ENCODE measurements around the gene SSTR3. TPM values are rescaled to one million over a fixed set of nuclear protein-coding genes. Genes with fewer than 3 reads are reported as not detected.

The SSTR3 gene
- total and polyA plus RNA-seq, 11 donors = 0.07 TPM; not detected in 10

DNA sequence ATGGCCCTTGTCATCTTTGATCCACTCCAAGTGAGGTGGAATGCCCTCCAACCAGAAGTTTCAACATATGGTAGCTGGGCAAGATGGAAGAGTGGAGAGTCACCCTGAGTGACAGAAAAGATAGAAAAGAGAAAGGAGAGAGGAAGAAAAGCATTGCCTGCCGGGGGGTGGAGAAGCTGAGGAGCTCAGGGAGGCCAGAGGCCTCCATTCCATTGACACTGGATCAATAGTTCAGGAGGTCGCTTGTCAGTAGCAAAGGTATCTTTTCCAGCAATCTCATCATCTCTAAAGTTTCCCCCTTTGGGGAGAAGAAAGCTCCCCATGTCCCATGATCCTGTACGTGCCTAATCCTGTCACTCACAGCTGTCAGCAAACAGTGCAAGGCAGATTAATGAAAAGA, 17.5 kb downstream of the SSTR3 start:
- 91 to 95% (median 93%) methylated on average over 3 of the region's 3 CpGs for WGBS, 4 donors
- Histone ChIP-seq H3K27ac (peak overlapping the region in 1 of 12 donors; percentile 97), H3K36me3 (no peaks in the 10 kb centered on the region), H3K27me3 (no peaks in the 10 kb centered on the region), H3K4me3 (no peak overlapping the region), H3K4me1 (peaks cover 24 to 56% (median 47%) of the 10 kb centered on the region in 12 donors), H3K9me3 (no peaks in the 10 kb centered on the region)
- intact Hi-C loops (cut with DNase I) = loop anchor here in 3 of 10 donors (5.0 to 10.0 kb wide), 3 partner anchors 117 to 420 kb away; partner anchors contain the start of gene IFT27 (in 1 of the 3)
- no peak for ATAC-seq
- no peak for DNase-seq
- TF ChIP-seq POLR2A (IDR thresholded peaks at IDR 0.05) = no peak
- TF ChIP-seq, protein P1, sequence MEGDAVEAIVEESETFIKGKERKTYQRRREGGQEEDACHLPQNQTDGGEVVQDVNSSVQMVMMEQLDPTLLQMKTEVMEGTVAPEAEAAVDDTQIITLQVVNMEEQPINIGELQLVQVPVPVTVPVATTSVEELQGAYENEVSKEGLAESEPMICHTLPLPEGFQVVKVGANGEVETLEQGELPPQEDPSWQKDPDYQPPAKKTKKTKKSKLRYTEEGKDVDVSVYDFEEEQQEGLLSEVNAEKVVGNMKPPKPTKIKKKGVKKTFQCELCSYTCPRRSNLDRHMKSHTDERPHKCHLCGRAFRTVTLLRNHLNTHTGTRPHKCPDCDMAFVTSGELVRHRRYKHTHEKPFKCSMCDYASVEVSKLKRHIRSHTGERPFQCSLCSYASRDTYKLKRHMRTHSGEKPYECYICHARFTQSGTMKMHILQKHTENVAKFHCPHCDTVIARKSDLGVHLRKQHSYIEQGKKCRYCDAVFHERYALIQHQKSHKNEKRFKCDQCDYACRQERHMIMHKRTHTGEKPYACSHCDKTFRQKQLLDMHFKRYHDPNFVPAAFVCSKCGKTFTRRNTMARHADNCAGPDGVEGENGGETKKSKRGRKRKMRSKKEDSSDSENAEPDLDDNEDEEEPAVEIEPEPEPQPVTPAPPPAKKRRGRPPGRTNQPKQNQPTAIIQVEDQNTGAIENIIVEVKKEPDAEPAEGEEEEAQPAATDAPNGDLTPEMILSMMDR (IDR thresholded peaks at IDR 0.05) = no peak

DNA sequence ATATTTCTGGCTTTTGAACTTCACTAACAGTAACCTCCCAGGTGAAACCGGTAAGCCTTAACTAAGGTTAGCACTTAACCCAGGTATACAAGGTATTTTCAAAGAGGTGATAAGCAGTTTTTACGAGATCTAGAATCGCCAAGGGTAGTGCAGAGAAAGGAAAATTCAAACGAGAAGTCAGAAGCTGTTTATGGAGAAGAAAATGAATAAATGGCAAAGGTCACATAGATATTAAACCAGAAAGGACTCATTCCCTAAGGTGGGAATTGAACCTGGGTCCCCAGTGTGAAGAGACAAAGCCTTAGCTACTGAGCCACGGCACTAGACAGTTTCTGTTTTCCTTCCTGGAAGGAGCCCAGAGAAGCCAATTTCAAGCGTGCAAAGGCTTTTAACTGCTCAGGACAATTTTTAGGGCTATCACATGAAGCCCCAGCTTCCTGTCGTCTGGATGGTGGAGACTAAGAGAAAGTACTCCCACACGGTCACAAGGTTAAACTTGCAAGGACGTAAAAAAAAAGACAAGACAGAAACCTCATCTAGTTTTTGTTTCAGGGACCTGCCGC, 18.6 kb downstream of the SSTR3 start:
- no peak for ATAC-seq

DNA sequence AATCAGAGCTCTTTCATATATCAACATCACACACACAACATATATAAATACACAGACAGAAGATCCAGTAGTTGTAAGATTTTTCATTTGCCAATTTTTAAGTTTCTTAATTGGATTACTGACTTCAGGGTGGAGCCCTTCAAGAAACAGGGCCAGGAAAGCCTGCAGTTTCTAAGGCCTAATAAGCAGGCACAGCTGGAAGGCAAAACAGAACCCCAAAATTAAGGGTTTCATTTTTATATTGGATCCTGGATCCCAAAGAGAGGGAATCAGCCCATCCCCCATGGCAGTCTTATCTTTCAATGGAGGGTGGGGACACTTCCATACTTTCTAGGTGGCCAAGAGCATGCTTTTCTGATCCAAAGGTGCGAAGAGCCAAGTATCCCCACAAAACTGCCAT, 19.5 kb downstream of the SSTR3 start:
- 98 to 100% (median 99%) methylated on average over 1 of the region's 1 CpG for WGBS, 4 donors
- Histone ChIP-seq H3K4me3 (no peak overlapping the region), H3K36me3 (no peaks in the 10 kb centered on the region), H3K9me3 (no peaks in the 10 kb centered on the region), H3K27ac (peak overlapping the region in 2 of 12 donors; percentile 39 to 97), H3K4me1 (peaks cover 22 to 65% (median 54%) of the 10 kb centered on the region in 12 donors), H3K27me3 (no peaks in the 10 kb centered on the region)
- intact Hi-C loops (cut with DNase I) = loop anchor here in 1 of 10 donors (10.0 kb wide), 1 partner anchor 418 kb away; the partner anchor contains the start of gene IFT27
- TF ChIP-seq, protein P1 (IDR thresholded peaks at IDR 0.05) = no peak
- no peak for TF ChIP-seq POLR2A (IDR thresholded peaks at IDR 0.05)
- no peak for ATAC-seq
- no peak for DNase-seq

More for the DNA sequence above, 18.6 kb downstream of the SSTR3 start:
- no peak overlapping the region for H3K4me3 ChIP-seq
- no peak for TF ChIP-seq POLR2A (IDR thresholded peaks at IDR 0.05)
- TF ChIP-seq, protein P1 (IDR thresholded peaks at IDR 0.05) = no peak
- WGBS, 4 donors = 49 to 57% (median 53%) methylated on average over 10 of the region's 10 CpGs
- peaks cover 24 to 62% (median 51%) of the 10 kb centered on the region in 12 donors for H3K4me1 ChIP-seq
- H3K27ac ChIP-seq = peak overlapping the region in 9 of 12 donors; percentile 18 to 97 (median 38)
- peak in 3 of 5 donors; percentile 24 to 44 (median 31) for DNase-seq
- no peaks in the 10 kb centered on the region for H3K9me3 ChIP-seq
- no peaks in the 10 kb centered on the region for H3K27me3 ChIP-seq
- intact Hi-C loops (cut with DNase I) = loop anchor here in 1 of 10 donors (10.0 kb wide), 1 partner anchor 419 kb away; the partner anchor contains the start of gene IFT27
- no peaks in the 10 kb centered on the region for H3K36me3 ChIP-seq

DNA sequence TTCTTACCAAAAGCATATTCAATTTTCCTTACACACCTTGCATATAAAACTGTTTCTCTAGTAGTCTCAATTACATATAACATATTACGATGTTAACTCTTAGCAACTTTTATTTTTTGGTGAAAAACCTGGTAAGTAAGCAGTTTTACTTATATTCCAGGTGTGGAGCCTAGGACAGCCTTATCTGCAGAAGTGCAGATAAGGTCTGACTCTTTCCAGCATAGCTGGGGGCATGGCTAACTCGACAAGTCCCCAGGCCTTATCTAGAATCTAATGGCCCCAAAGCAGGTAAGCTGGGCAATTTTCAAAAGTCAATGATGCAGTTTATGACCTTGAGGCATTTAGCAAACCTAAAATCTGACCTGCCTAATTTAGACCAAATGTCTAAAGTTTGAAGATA, 20.1 kb downstream of the SSTR3 start:
- DNase-seq (no peak), ATAC-seq (no peak)
- WGBS, 4 donors = 83 to 89% (median 86%) methylated on average over 2 of the region's 2 CpGs
- TF ChIP-seq POLR2A (IDR thresholded peaks at IDR 0.05) = no peak
- TF ChIP-seq, protein P1 (IDR thresholded peaks at IDR 0.05) = no peak
- Histone ChIP-seq H3K4me1 (peaks cover 16 to 65% (median 53%) of the 10 kb centered on the region in 12 donors), H3K9me3 (no peaks in the 10 kb centered on the region), H3K4me3 (no peak overlapping the region), H3K27me3 (no peaks in the 10 kb centered on the region), H3K36me3 (no peaks in the 10 kb centered on the region), H3K27ac (no peak overlapping the region)
- intact Hi-C loops (cut with DNase I) = loop anchor here in 1 of 10 donors (10.0 kb wide), 1 partner anchor 417 kb away; the partner anchor contains the start of gene IFT27
